Calu3 (cell line): ENCODE data around the gene GAGE10. TPM values are rescaled to one million over a fixed set of nuclear protein-coding genes. Genes with fewer than 3 reads are reported as not detected.

ENCODE experiments used
- BruUV-seq: library from RNA; stranded (reverse); fragments of 400-500 nt; replicated peaks from 2 replicates; lab custom pipeline; 2021; lab: Mats Ljungman, UMichigan
- CTCF ChIA-PET: fragments of 300-600 bp; sonication (Branson Sonifier 250); formaldehyde crosslinking; loops from one replicate; lab custom pipeline; 2022; ENCODE audit warnings: antibody characterized with exemption; lab: Charles Lee
- DNase-seq: peaks from one replicate; pipeline ENCODE4 v3.0.0; 2022
- H3K27ac Mint-ChIP-seq: one replicate; pipeline ENCODE4 v1.8.0; 2022; ENCODE audit warnings: mixed read lengths; ENCODE audit not compliant: unreplicated experiment
- H3K27me3 Mint-ChIP-seq: one replicate; pipeline ENCODE4 v1.8.0; 2022; ENCODE audit warnings: mixed read lengths; ENCODE audit not compliant: unreplicated experiment
- H3K36me3 Mint-ChIP-seq: one replicate; pipeline ENCODE4 v1.8.0; 2022; ENCODE audit warnings: mild to moderate bottlenecking, moderate library complexity, mixed read lengths; ENCODE audit not compliant: insufficient read depth, unreplicated experiment
- H3K4me1 Mint-ChIP-seq: one replicate; pipeline ENCODE4 v1.8.0; 2022; ENCODE audit warnings: mild to moderate bottlenecking, low read depth, mixed read lengths; ENCODE audit not compliant: unreplicated experiment
- H3K4me3 Mint-ChIP-seq: one replicate; pipeline ENCODE4 v1.8.0; 2022; ENCODE audit warnings: mild to moderate bottlenecking, low read depth, moderate library complexity, mixed read lengths; ENCODE audit not compliant: unreplicated experiment
- H3K9me3 Mint-ChIP-seq: one replicate; pipeline ENCODE4 v1.8.0; 2022; ENCODE audit warnings: low read depth, mixed read lengths; ENCODE audit not compliant: unreplicated experiment
- CTCF ChIP-seq: fragments of 200-600 bp; IDR thresholded peaks from one replicate; pipeline ENCODE4 v1.8.0; 2022; ENCODE audit warnings: antibody characterized with exemption; ENCODE audit not compliant: unreplicated experiment
- intact Hi-C: fragments of 100-400 bp; cut with micrococcal nuclease; formaldehyde crosslinking; loops from one replicate; pipeline ENCODE4 v1.10.0; 2022; ENCODE audit not compliant: unreplicated experiment
- total RNA-seq: library from RNA; stranded (reverse); gene quantifications from 2 replicates; pipeline ENCODE4 v1.2.3, GENCODE V29; 2022

Gene GAGE10
- total RNA-seq, 1 experiment from 2014 or later = not detected

DNA sequence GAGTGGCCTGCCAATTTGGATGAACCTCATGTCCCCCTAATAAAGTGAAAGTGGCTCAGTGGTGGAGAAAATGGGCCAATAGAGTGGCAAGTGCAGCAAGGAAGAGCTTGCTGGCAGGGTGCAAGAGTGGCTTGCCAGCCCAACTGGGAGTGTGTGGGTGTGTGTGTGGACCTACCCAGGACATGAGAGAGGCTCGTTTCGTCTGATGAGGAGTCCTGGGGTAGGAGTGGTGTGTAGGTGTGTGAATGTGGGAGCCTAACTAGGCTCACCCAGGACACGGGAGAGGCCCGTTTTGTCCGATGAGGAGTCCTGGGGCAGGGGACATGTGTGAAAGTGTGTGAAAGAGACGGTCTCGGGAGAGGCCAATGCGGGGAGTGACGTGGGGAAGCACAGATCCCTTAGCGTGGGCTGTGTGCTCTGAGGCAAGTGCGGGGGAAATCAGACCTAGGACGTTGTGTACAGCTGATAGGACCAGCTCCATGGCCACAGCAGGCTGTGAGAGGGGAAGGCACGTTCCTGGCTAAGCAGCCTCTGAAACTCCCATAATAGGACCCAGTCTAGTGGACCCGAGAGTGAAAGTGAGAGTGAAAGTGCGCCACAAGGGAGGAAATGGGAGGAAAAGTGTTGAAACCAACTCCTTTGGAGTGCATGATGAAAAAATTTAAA, 5.3 kb downstream of the GAGE10 start:
- no peak for DNase-seq

GRCh38 chrX:49309401-49309981, 6.0 kb downstream of the GAGE10 start:
- H3K27ac Mint-ChIP-seq = peak overlapping the region; percentile 5
- H3K4me1 Mint-ChIP-seq = peaks cover 24% of the 10 kb centered on the region
- no peaks in the 10 kb centered on the region for H3K36me3 Mint-ChIP-seq
- intact Hi-C loops = no loop called here
- no peaks in the 10 kb centered on the region for H3K27me3 Mint-ChIP-seq
- peak overlapping the region; percentile 70 for H3K4me3 Mint-ChIP-seq
- CTCF ChIA-PET = interaction anchor here (0.6 to 0.8 kb wide), 2 partner anchors 202 to 256 kb away, joined by 3 to 4 read pairs; no protein-coding TSS in a partner anchor
- no peak for DNase-seq
- no TSS peak for BruUV-seq
- no peaks in the 10 kb centered on the region for H3K9me3 Mint-ChIP-seq
- TF ChIP-seq CTCF = no peak

More for the DNA sequence above, 5.3 kb downstream of the GAGE10 start:
- H3K36me3 Mint-ChIP-seq = no peaks in the 10 kb centered on the region
- CTCF ChIA-PET = no interaction called here
- H3K27me3 Mint-ChIP-seq = peaks cover 4% of the 10 kb centered on the region
- no peaks in the 10 kb centered on the region for H3K9me3 Mint-ChIP-seq
- H3K4me3 Mint-ChIP-seq = peak overlapping the region; percentile 70
- H3K27ac Mint-ChIP-seq = peak overlapping the region; percentile 5
- no peak for TF ChIP-seq CTCF
- H3K4me1 Mint-ChIP-seq = peaks cover 24% of the 10 kb centered on the region
- intact Hi-C loops = no loop called here
- no TSS peak for BruUV-seq

DNA sequence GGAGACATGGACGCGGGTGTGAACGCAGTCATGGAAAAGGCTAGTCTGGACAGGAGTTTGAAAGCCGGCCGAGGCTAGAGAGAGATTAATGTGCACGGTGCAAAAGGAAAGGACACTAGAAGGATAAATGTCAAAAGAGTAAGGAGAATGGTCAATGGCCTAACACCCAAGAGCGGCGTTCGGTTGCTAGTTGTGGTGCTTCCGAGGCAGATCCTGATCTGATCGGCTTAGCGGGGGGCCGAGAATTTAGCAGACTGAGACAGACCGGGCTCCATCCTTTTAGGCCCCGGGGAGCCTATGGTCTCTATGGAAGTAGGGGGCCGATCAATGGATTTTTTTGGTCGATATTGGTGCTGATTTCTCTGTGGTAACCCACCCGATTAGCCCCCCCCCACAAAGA, 6.9 kb downstream of the GAGE10 start:
- Mint-ChIP-seq H3K4me3 (no peak overlapping the region), H3K27ac (no peak overlapping the region), H3K36me3 (no peaks in the 10 kb centered on the region), H3K9me3 (no peaks in the 10 kb centered on the region), H3K4me1 (peaks cover 24% of the 10 kb centered on the region), H3K27me3 (no peaks in the 10 kb centered on the region)
- DNase-seq = no peak
- BruUV-seq = no TSS peak
- CTCF ChIA-PET = no interaction called here
- intact Hi-C loops = no loop called here
- no peak for TF ChIP-seq CTCF

GRCh38 chrX:49312176-49312575, 8.7 kb downstream of the GAGE10 start:
- BruUV-seq = no TSS peak
- intact Hi-C loops = no loop called here
- H3K9me3 Mint-ChIP-seq = no peaks in the 10 kb centered on the region

More at GRCh38 chrX:49312176-49312575, 8.7 kb downstream of the GAGE10 start:
- Mint-ChIP-seq H3K27me3 (no peaks in the 10 kb centered on the region), H3K4me3 (no peak overlapping the region), H3K27ac (no peak overlapping the region), H3K36me3 (no peaks in the 10 kb centered on the region), H3K4me1 (peaks cover 24% of the 10 kb centered on the region)
- no peak for DNase-seq
- TF ChIP-seq CTCF = no peak
- CTCF ChIA-PET = no interaction called here
